Placental pericyte (primary cell): ENCODE data around the gene VPS8. TPM values are rescaled to one million over a fixed set of nuclear protein-coding genes. Genes with fewer than 3 reads are reported as not detected.

Source experiments
- total RNA-seq: library from RNA; depleted of rRNA; stranded (reverse); fragments of >200 nt; gene quantifications from 2 replicates; pipeline ENCODE4 v1.2.3, GENCODE V29; 2012

The VPS8 gene, protein sequence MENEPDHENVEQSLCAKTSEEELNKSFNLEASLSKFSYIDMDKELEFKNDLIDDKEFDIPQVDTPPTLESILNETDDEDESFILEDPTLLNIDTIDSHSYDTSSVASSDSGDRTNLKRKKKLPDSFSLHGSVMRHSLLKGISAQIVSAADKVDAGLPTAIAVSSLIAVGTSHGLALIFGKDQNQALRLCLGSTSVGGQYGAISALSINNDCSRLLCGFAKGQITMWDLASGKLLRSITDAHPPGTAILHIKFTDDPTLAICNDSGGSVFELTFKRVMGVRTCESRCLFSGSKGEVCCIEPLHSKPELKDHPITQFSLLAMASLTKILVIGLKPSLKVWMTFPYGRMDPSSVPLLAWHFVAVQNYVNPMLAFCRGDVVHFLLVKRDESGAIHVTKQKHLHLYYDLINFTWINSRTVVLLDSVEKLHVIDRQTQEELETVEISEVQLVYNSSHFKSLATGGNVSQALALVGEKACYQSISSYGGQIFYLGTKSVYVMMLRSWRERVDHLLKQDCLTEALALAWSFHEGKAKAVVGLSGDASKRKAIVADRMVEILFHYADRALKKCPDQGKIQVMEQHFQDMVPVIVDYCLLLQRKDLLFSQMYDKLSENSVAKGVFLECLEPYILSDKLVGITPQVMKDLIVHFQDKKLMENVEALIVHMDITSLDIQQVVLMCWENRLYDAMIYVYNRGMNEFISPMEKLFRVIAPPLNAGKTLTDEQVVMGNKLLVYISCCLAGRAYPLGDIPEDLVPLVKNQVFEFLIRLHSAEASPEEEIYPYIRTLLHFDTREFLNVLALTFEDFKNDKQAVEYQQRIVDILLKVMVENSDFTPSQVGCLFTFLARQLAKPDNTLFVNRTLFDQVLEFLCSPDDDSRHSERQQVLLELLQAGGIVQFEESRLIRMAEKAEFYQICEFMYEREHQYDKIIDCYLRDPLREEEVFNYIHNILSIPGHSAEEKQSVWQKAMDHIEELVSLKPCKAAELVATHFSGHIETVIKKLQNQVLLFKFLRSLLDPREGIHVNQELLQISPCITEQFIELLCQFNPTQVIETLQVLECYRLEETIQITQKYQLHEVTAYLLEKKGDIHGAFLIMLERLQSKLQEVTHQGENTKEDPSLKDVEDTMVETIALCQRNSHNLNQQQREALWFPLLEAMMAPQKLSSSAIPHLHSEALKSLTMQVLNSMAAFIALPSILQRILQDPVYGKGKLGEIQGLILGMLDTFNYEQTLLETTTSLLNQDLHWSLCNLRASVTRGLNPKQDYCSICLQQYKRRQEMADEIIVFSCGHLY (N-terminal part only)
- total RNA-seq = 51.9 and 61.8 TPM in 2 replicates

DNA sequence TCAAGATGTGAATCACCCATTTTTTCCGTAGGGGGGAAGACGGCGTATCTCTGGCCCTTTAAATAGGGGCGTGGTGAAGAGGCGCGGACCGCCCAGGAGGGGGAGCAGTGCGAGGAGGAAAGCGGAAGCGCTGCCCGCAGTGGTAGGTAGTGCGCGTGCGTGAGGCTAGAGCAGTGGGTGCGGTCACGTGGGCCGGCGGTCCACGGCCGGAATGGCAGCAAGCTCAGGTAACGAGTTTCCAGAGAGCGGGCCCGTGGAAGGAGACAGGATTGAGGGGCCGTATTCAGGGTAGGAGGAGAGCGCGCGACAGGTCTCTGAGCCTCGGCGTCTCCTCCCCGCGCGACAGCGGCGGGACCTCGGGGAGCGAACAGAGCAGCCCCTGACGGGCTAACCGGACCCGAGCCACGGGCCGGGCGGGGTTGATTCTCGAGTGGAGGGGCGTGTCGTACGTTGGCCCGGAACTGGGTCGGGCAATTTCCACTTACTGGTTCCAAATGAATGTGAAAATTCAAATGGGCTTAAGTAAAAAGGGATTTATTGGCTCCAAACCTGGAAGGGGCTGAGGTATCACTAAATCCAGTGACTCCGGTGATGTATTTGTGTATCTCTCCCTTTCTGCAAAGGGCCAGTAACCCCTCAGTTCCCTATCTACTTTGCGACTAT is at the start of gene VPS8:
TSS of gene VPS8 (plus strand) at position 168 of the 663 bp plus-strand sequence. CDS start 12,467 bp downstream, outside the sequence.

Other genes starting within 250 kb of the VPS8 start
- 20.0 and 25.8 TPM in 2 replicates for gene MAGEF1, start 100.1 kb upstream of the VPS8 start, total RNA-seq